HL-60 (cell line): ENCODE data around the gene PRKCE.

ENCODE experiments used
- DNase-seq, 2 experiments: peaks; one replicate each; pipeline ENCODE4 v3.0.0-alpha.2; 2010 to 2020; ENCODE audit warnings: low read depth in 1 of 2, low spot score in 1 of 2
- H3K27ac ChIP-seq: fragments of 250-450 bp; sonication (Bioruptor Pico); replicated peaks from 2 replicates; pipeline ENCODE4 v1.5.1; 2020; ENCODE audit warnings: mild to moderate bottlenecking, moderate library complexity
- H3K27me3 ChIP-seq: fragments of 250-450 bp; sonication (Bioruptor Pico); 2 replicates; pipeline ENCODE4 v1.5.1; 2021; ENCODE audit warnings: mild to moderate bottlenecking, moderate library complexity; ENCODE audit not compliant: insufficient read depth, poor library complexity, severe bottlenecking
- H3K4me3 ChIP-seq: replicated peaks from 2 replicates; pipeline ENCODE4 v1.5.1; 2011; ENCODE audit warnings: mild to moderate bottlenecking, control low read depth, low read length; ENCODE audit not compliant: insufficient read depth
- CTCF ChIP-seq: IDR thresholded peaks from one replicate; pipeline ENCODE4 v1.5.1; 2011; ENCODE audit warnings: low read length, control low read depth, inconsistent platforms; ENCODE audit not compliant: insufficient read depth
- GABPA ChIP-seq: IDR thresholded peaks from 2 replicates; pipeline ENCODE4 v1.6.1; 2012; ENCODE audit warnings: low read depth
- POLR2AphosphoS5 ChIP-seq: IDR thresholded peaks from 2 replicates; pipeline ENCODE4 v1.6.1; 2012; ENCODE audit warnings: low read depth
- REST ChIP-seq: IDR thresholded peaks from 2 replicates; pipeline ENCODE4 v1.6.1; 2012; ENCODE audit warnings: low read depth; ENCODE audit not compliant: insufficient replicate concordance
- SPI1 ChIP-seq: IDR thresholded peaks from 2 replicates; pipeline ENCODE4 v1.6.1; 2012; ENCODE audit warnings: low read depth, mild to moderate bottlenecking, borderline replicate concordance

The PRKCE gene

GRCh38 chr2:45905632-45905958 is 254.1 kb downstream of the PRKCE start:
- no peak overlapping the region for H3K4me3 ChIP-seq
- TF ChIP-seq CTCF (no peak), POLR2AphosphoS5 (no peak), REST (no peak), SPI1 (no peak), GABPA (no peak)
- peaks cover 3% of the 10 kb centered on the region for H3K27me3 ChIP-seq
- DNase-seq = no peak
- H3K27ac ChIP-seq = no peak overlapping the region

GRCh38 chr2:45907592-45907991 is 256.1 kb downstream of the PRKCE start:
- no peak overlapping the region for H3K4me3 ChIP-seq
- TF ChIP-seq CTCF = no peak
- TF ChIP-seq REST = no peak
- TF ChIP-seq GABPA = no peak
- TF ChIP-seq POLR2AphosphoS5 = no peak
- TF ChIP-seq SPI1 = no peak
- H3K27me3 ChIP-seq = no peaks in the 10 kb centered on the region
- DNase-seq = no peak
- no peak overlapping the region for H3K27ac ChIP-seq

- no peak for DNase-seq
- TF ChIP-seq SPI1 (no peak), GABPA (no peak), REST (no peak), CTCF (no peak), POLR2AphosphoS5 (no peak)
- no peak overlapping the region for H3K27ac ChIP-seq
- H3K27me3 ChIP-seq = no peaks in the 10 kb centered on the region
- H3K4me3 ChIP-seq = no peak overlapping the region
Measured at GRCh38 chr2:45908316-45909170, 257.1 kb downstream of the PRKCE start.
